Spleen (tissue), 7 donors: ENCODE results near the gene GATAD2A.

Experiments used
- POLR2A ChIP-seq, 3 donors: fragments of 450-650 bp; IDR thresholded peaks; one replicate each; pipeline ENCODE4 v1.5.1; 2017; ENCODE audit warnings: antibody characterized with exemption in 3 of 3, mild to moderate bottlenecking in 1 of 3
- TF ChIP-seq, protein P1 (sequence below), 11 experiments: fragments of 200-600 bp in 7 of 11; fragments of 450-650 bp in 4 of 11; sonication (generic) in 4 of 11; IDR thresholded peaks in 8 of 11; conservative IDR thresholded peaks in 3 of 11; 1 replicate in 7 of 11; 2 replicates in 4 of 11; pipeline versions ENCODE4 v1.4.0 to v1.8.0; 2016 to 2021; ENCODE audit warnings: antibody characterized with exemption in 11 of 11, inconsistent platforms in 4 of 11, mild to moderate bottlenecking in 1 of 11
- donor health status: DM: no; HTN: no; CAD: no; lungs with moderate emphysema.
- donor health status: DM: no; HTN: no; CAD: no.
- donor health status: DM: no; HTN: no; CAD: no.

DNA sequence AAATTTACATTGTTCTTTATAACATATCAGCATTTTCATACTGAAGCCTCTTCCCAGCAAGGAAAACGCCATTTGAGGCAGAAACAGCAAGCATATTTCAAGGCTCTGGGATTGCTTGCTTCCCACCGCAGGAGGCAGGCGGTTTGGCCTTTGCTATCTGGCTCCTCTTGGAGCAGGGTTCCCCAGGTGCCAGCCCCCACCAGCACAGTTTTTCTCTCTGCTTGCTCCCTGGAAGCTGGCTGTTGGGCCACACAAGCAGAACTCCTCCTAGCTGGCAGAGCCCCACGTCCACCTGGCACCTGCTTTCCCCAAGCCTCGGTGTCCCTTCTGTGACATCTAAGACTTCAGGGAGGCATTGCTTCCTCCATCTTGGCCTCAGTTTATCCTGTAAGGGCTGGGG is 16.7 kb downstream of the GATAD2A start:
- TF ChIP-seq POLR2A (IDR thresholded peaks at IDR 0.05) = no peak
- TF ChIP-seq, protein P1, sequence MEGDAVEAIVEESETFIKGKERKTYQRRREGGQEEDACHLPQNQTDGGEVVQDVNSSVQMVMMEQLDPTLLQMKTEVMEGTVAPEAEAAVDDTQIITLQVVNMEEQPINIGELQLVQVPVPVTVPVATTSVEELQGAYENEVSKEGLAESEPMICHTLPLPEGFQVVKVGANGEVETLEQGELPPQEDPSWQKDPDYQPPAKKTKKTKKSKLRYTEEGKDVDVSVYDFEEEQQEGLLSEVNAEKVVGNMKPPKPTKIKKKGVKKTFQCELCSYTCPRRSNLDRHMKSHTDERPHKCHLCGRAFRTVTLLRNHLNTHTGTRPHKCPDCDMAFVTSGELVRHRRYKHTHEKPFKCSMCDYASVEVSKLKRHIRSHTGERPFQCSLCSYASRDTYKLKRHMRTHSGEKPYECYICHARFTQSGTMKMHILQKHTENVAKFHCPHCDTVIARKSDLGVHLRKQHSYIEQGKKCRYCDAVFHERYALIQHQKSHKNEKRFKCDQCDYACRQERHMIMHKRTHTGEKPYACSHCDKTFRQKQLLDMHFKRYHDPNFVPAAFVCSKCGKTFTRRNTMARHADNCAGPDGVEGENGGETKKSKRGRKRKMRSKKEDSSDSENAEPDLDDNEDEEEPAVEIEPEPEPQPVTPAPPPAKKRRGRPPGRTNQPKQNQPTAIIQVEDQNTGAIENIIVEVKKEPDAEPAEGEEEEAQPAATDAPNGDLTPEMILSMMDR (IDR thresholded peaks at IDR 0.05 in 8 of 11, conservative IDR thresholded peaks at IDR 0.05 in 3 of 11) = no peak
